OCI-LY7 (cell line): ENCODE data around the gene RBM19.

Experiments used
- EZH2phosphoT487 ChIP-seq: fragments of 200-600 bp; sonication (generic); IDR thresholded peaks from 2 replicates; pipeline ENCODE4 v1.6.1; 2018; ENCODE audit warnings: low read depth, borderline replicate concordance, mild to moderate bottlenecking, mixed run types, antibody characterized with exemption, low read length, moderate library complexity, mixed read lengths
- TF ChIP-seq, protein P1 (sequence below): fragments of 200-600 bp; sonication (generic); conservative IDR thresholded peaks from 2 replicates; pipeline ENCODE4 v1.5.1; 2014; ENCODE audit warnings: mild to moderate bottlenecking, antibody characterized with exemption, low read length, moderate library complexity, mixed read lengths

DNA sequence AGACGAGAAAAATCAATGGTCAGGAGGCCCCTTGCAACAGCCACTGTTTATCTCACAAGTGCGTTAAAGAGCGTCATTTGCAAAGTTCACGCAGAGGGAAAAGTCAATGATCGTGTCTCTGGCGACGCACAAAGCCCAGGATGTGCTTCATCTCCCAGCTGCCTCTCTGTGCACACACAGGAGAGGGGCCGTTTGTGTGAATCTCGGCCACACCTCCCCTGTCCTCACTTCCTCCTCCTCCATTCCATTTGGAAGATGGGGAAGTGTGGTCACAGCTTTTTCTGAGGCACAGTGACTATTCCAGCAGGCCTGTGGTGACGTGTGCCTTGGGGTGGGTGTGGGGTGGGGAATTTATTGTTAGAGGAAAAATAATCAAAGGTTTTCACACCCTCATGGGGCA lies 90.4 kb downstream of the RBM19 start:
- TF ChIP-seq, protein P1, sequence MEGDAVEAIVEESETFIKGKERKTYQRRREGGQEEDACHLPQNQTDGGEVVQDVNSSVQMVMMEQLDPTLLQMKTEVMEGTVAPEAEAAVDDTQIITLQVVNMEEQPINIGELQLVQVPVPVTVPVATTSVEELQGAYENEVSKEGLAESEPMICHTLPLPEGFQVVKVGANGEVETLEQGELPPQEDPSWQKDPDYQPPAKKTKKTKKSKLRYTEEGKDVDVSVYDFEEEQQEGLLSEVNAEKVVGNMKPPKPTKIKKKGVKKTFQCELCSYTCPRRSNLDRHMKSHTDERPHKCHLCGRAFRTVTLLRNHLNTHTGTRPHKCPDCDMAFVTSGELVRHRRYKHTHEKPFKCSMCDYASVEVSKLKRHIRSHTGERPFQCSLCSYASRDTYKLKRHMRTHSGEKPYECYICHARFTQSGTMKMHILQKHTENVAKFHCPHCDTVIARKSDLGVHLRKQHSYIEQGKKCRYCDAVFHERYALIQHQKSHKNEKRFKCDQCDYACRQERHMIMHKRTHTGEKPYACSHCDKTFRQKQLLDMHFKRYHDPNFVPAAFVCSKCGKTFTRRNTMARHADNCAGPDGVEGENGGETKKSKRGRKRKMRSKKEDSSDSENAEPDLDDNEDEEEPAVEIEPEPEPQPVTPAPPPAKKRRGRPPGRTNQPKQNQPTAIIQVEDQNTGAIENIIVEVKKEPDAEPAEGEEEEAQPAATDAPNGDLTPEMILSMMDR = no peak
- TF ChIP-seq EZH2phosphoT487 = no peak
